Keratinocyte (primary cell): Measurements from ENCODE around the gene INO80E. TPM values are rescaled to one million over a fixed set of nuclear protein-coding genes. Genes with fewer than 3 reads are reported as not detected.
A peak's percentile ranks its signal among the peaks of the same experiment; 100 is the strongest.

Experiments
- DNase-seq: peaks from one replicate; pipeline ENCODE4 v3.0.0-alpha.2; 2011; ENCODE audit warnings: low read depth, missing footprints, low spot score
- FAIRE-seq: peaks from 2 replicates; lab custom pipeline; 2011; peaks lifted over from hg19 to GRCh38; lab: Jason Lieb, UNC
- H2AFZ ChIP-seq: 2 replicates; pipeline ENCODE4 v1.6.0; 2012; ENCODE audit warnings: low read length, control low read depth, inconsistent platforms; ENCODE audit not compliant: control insufficient read depth
- H3K27ac ChIP-seq: 2 replicates; pipeline ENCODE4 v1.5.1; 2011; ENCODE audit warnings: low read length; ENCODE audit not compliant: control insufficient read depth, insufficient read depth
- H3K27me3 ChIP-seq: 3 replicates; pipeline ENCODE4 v1.6.0; 2011; ENCODE audit warnings: low read length; ENCODE audit not compliant: control insufficient read depth, insufficient read depth; ENCODE audit errors: extremely low read depth
- H3K36me3 ChIP-seq, 2 experiments: 2 replicates in 1 of 2; 3 replicates in 1 of 2; pipeline ENCODE4 v1.5.1; 2011; ENCODE audit warnings: low read length in 2 of 2, mild to moderate bottlenecking in 1 of 2; ENCODE audit not compliant: control insufficient read depth in 2 of 2, insufficient read depth in 2 of 2; ENCODE audit errors: extremely low read depth in 1 of 2
- H3K4me1 ChIP-seq: 3 replicates; pipeline ENCODE4 v1.5.1; 2011; ENCODE audit warnings: low read length; ENCODE audit not compliant: control insufficient read depth, insufficient read depth; ENCODE audit errors: extremely low read depth
- H3K4me2 ChIP-seq: 3 replicates; pipeline ENCODE4 v1.6.0; 2011; ENCODE audit warnings: low read depth, low read length; ENCODE audit not compliant: control insufficient read depth, insufficient read depth; ENCODE audit errors: extremely low read depth
- H3K4me3 ChIP-seq, 3 experiments: fragments of 200-600 bp in 1 of 3; sonication (generic) in 1 of 3; 2 replicates in 2 of 3; 3 replicates in 1 of 3; pipeline ENCODE4 v1.5.1; 2011 to 2016; ENCODE audit warnings: low read length in 3 of 3, mild to moderate bottlenecking in 3 of 3, control low read depth in 2 of 3, inconsistent platforms in 1 of 3, low read depth in 1 of 3, mixed read lengths in 1 of 3, mixed run types in 1 of 3, moderate library complexity in 1 of 3; ENCODE audit not compliant: control insufficient read depth in 2 of 3, insufficient read depth in 2 of 3; ENCODE audit errors: extremely low read depth in 1 of 3
- H3K79me2 ChIP-seq: 2 replicates; pipeline ENCODE4 v1.6.0; 2012; ENCODE audit warnings: low read length; ENCODE audit not compliant: control insufficient read depth, insufficient read depth
- H3K9ac ChIP-seq: 3 replicates; pipeline ENCODE4 v1.6.0; 2011; ENCODE audit warnings: low read length; ENCODE audit not compliant: control insufficient read depth, insufficient read depth; ENCODE audit errors: extremely low read depth
- H3K9me1 ChIP-seq: 3 replicates; pipeline ENCODE4 v1.6.0; 2011; ENCODE audit warnings: low read length; ENCODE audit not compliant: control insufficient read depth, insufficient read depth; ENCODE audit errors: extremely low read depth
- H3K9me3 ChIP-seq: 2 replicates; pipeline ENCODE4 v1.5.1; 2012; ENCODE audit warnings: low read depth, low read length; ENCODE audit not compliant: control insufficient read depth
- H4K20me1 ChIP-seq: 3 replicates; pipeline ENCODE4 v1.6.0; 2011; ENCODE audit warnings: low read length; ENCODE audit not compliant: control insufficient read depth, insufficient read depth; ENCODE audit errors: extremely low read depth
- EZH2 ChIP-seq: IDR thresholded peaks from one replicate; pipeline ENCODE4 v1.6.1; 2012; ENCODE audit warnings: inconsistent platforms, mild to moderate bottlenecking, low read length, moderate library complexity
- dilution Hi-C: fragments of 300-500 bp; cut with MboI; formaldehyde crosslinking; loops from one replicate; pipeline ENCODE4 v1.7.0; 2020; ENCODE audit warnings: low sequenced_read_pairs; ENCODE audit not compliant: extremely low pct_ligation_motif_present
- polyA plus RNA-seq, 5 experiments: library from polyadenylated mRNA; depleted of rRNA in 3 of 5; stranded (reverse) in 3 of 5; stranded (forward) in 1 of 5; unstranded in 1 of 5; fragments of >200 nt; gene quantifications; 1 replicate in 1 of 5; 2 replicates in 3 of 5; 3 replicates in 1 of 5; pipeline versions ENCODE4 v1.2.1 to v1.2.3, GENCODE V29; 2011 to 2012; ENCODE audit warnings: missing spikeins in 2 of 5, low read depth in 1 of 5, low replicate concordance in 1 of 5
- TF ChIP-seq, protein P1 (sequence below), 3 experiments: IDR thresholded peaks in 1 of 3; conservative IDR thresholded peaks in 1 of 3; optimal IDR thresholded peaks in 1 of 3; 2 replicates in 2 of 3; 3 replicates in 1 of 3; pipeline versions ENCODE3 to v1.5.1; 2011; ENCODE audit warnings: low read length in 3 of 3, mild to moderate bottlenecking in 3 of 3, moderate library complexity in 2 of 3, control low read depth in 1 of 3, inconsistent platforms in 1 of 3; ENCODE audit not compliant: insufficient read depth in 2 of 3; ENCODE audit errors: extremely low read depth in 1 of 3

The INO80E gene
- polyA plus RNA-seq, 1 donor (not counting 4 experiments of a cell fraction or from before 2014, with no cell fraction given): 26.7 TPM

DNA sequence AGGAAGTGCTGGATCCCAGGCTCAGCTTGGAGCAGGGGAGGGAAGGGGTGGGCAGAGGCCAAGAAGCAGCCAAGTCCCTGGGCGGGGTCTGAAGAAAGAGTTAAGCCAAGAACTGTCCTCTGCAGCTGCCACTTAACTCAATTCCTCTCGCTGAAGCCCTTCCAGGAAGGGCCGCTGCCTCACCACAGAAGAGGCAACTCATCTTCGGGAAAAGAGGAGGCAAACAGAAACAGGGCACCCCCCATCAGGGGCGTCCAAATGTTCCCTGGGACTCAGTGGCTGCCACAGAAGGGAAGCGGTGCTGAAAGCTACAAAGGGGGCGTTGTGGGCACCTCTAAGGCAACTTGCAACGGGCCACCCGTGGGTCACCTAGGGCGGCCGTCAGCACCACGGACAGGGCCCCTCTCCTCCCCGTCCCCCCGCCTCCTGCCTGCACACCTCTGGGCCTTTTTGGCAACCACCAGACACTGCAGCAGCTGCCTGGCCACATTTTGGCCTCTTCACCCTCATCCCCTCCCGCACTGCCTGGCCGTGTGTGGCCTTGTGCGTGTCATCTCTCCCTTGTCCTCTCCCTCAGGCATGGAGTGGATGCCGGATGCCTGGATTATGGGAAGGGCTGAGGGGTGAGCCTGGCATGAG is 32.5 kb downstream of the INO80E start:
- Histone ChIP-seq H3K4me3 (no peak overlapping the region), H3K9ac (no peak overlapping the region), H3K27me3 (peaks cover 41% of the 10 kb centered on the region), H3K4me1 (no peaks in the 10 kb centered on the region), H3K4me2 (no peak overlapping the region), H3K79me2 (no peaks in the 10 kb centered on the region), H3K9me3 (no peaks in the 10 kb centered on the region), H3K27ac (no peak overlapping the region), H3K9me1 (no peaks in the 10 kb centered on the region), H2AFZ (no peak overlapping the region), H3K36me3 (no peaks in the 10 kb centered on the region), H4K20me1 (no peaks in the 10 kb centered on the region)
- no peak for TF ChIP-seq EZH2
- TF ChIP-seq, protein P1, sequence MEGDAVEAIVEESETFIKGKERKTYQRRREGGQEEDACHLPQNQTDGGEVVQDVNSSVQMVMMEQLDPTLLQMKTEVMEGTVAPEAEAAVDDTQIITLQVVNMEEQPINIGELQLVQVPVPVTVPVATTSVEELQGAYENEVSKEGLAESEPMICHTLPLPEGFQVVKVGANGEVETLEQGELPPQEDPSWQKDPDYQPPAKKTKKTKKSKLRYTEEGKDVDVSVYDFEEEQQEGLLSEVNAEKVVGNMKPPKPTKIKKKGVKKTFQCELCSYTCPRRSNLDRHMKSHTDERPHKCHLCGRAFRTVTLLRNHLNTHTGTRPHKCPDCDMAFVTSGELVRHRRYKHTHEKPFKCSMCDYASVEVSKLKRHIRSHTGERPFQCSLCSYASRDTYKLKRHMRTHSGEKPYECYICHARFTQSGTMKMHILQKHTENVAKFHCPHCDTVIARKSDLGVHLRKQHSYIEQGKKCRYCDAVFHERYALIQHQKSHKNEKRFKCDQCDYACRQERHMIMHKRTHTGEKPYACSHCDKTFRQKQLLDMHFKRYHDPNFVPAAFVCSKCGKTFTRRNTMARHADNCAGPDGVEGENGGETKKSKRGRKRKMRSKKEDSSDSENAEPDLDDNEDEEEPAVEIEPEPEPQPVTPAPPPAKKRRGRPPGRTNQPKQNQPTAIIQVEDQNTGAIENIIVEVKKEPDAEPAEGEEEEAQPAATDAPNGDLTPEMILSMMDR (optimal IDR thresholded peaks at IDR 0.05 in 1 of 3, IDR thresholded peaks at IDR 0.05 in 1 of 3, conservative IDR thresholded peaks at IDR 0.05 in 1 of 3; ENCODE audit: extremely low read depth in 1 of 3, insufficient read depth in 2 of 3, low read length in 3 of 3): no peak
- dilution Hi-C loops: no loop called here
- FAIRE-seq (no peak), DNase-seq (no peak)

DNA sequence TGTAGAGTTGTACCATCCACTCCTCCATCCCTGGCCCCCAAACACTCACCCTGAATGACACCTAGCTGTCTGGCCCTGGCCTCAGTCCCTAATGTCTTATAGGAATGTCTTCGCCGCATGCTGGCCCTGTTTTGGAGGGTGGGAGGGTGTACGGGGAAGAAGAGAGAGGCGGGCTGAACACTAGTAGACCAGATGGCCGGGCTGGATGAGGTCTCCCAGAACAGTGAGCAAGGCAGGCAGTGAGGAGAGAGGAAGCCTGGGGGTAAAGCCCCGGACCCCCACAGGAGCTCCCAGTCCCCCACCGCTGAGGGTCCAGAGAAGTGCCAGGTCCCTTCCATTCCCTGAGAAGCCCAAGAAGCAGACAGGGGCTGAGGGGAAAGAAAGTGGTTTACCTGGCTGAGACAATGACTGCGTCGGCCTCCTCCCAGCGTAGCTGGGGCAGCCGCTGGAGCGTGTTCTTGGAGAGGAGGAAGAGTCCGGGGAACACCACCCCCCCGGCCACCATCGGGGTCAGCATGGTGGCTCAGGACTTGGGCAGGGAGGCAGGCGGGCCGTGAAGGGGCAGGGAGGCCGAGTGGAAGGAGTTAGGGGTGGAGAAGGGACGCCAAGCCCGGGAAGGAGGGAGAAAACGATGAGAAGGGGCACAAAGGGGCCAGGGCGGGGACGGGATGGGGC is 34.1 kb downstream of the INO80E start:
- Histone ChIP-seq H3K9ac (no peak overlapping the region), H3K9me3 (no peaks in the 10 kb centered on the region), H3K36me3 (no peaks in the 10 kb centered on the region), H3K27ac (no peak overlapping the region), H3K4me2 (no peak overlapping the region), H3K4me1 (no peaks in the 10 kb centered on the region), H3K79me2 (no peaks in the 10 kb centered on the region), H4K20me1 (no peaks in the 10 kb centered on the region), H3K4me3 (no peak overlapping the region), H2AFZ (no peak overlapping the region), H3K9me1 (no peaks in the 10 kb centered on the region), H3K27me3 (peaks cover 41% of the 10 kb centered on the region)
- FAIRE-seq: no peak
- dilution Hi-C loops: no loop called here
- no peak for DNase-seq
- peak; percentile 30 for TF ChIP-seq EZH2
- TF ChIP-seq, protein P1 (optimal IDR thresholded peaks at IDR 0.05 in 1 of 3, IDR thresholded peaks at IDR 0.05 in 1 of 3, conservative IDR thresholded peaks at IDR 0.05 in 1 of 3; ENCODE audit: extremely low read depth in 1 of 3, insufficient read depth in 2 of 3, low read length in 3 of 3): no peak
